ENCODE measurements around the gene DPYSL4.
"Not testable (repeated sequence)": the region's sequence is repeated elsewhere in the genome, so short reads cannot be mapped to it uniquely, and the experiment has no call there.

DPYSL4 gene

DNA sequence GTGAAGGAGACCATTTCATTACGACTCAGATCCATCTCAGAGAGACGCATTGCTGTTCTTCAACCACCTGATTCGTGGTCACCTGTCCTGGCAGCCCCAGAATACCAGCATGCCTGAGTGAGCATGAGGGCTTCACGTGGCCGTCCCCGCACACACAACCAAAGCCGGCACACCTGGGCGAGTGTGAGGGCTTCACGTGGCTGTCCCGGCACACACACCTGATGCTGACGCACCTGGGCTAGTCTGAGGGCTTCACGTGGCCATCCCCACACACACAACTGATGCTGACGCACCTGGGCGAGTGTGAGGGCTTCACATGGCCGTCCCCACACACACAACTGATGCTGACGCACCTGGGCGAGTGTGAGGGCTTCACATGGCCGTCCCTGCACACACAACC is 34.2 kb downstream of the DPYSL4 start:
- not testable (repeated sequence) for H3K4me1 ChIP-seq (ENCODE audit: insufficient read depth, low read length); H3K9ac ChIP-seq (ENCODE audit: low read depth, low read length); H3K27ac ChIP-seq (ENCODE audit: low read depth, low read length); H3K36me3 ChIP-seq (ENCODE audit: insufficient read depth, low read length); H3K4me3 ChIP-seq (ENCODE audit: low read length); H3K27me3 ChIP-seq (ENCODE audit: insufficient read depth, low read length)
- H3K9me3 ChIP-seq (ENCODE audit: insufficient read depth, low read depth, low read length) = peaks cover 17% of the 10 kb centered on the region
- WGBS = 93% methylated on average over 18 of the region's 18 CpGs

DNA sequence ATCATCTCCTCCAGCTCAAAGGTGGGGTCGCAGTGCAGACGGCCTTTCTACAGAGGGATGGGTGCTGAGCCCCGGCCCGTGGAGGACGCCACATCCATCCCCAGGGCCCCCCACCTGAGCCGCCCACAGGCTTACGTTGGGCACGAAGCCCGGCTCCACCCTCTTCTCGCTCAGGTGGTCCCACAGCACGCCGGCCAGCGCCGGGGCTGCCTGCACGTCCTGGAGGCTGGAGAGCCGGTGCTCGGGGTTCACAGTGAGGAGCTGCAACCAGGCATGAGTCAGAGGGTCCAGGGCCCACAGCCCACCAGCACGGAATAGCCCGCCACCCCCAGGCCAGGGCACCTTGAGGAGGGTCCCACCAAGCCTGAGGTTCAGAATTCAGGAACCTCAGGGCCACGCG is 36.0 kb downstream of the DPYSL4 start:
- H3K27ac ChIP-seq (ENCODE audit: low read depth, low read length) = no peak overlapping the region
- H3K4me3 ChIP-seq (ENCODE audit: low read length) = no peak overlapping the region
- H3K9me3 ChIP-seq (ENCODE audit: insufficient read depth, low read depth, low read length) = peaks cover 11% of the 10 kb centered on the region
- no peaks in the 10 kb centered on the region for H3K27me3 ChIP-seq (ENCODE audit: insufficient read depth, low read length)
- WGBS = 72% methylated on average over 21 of the region's 21 CpGs
- no peaks in the 10 kb centered on the region for H3K36me3 ChIP-seq (ENCODE audit: insufficient read depth, low read length)
- H3K4me1 ChIP-seq (ENCODE audit: insufficient read depth, low read length) = no peaks in the 10 kb centered on the region
- no peak overlapping the region for H3K9ac ChIP-seq (ENCODE audit: low read depth, low read length)

DNA sequence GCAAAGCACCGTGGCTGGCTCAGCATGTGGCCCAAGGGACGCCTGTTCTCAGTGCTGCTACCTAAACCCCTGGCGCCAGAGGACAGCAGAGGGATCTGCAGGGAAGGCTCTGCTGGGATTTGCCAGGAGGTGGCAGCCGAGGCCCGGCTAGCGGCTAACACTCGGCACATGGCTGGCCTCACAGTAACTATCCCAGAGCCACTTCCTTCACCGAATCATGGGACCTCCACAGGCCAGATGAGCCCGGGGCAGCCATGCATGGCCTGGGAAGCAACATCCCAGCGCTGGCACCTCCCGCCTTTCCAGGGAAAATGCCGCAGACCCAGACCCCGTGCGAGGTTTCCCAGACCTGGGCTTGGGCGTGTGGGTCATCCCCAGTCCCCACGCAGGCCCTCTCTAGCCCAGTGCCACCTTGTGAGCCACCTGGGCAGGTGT is 36.4 kb downstream of the DPYSL4 start:
- Histone ChIP-seq H3K9me3 (ENCODE audit: insufficient read depth, low read depth, low read length) (peaks cover 6% of the 10 kb centered on the region; the same call in 1 of the 2 replicates), H3K9ac (ENCODE audit: low read depth, low read length) (no peak overlapping the region), H3K4me3 (ENCODE audit: low read length) (no peak overlapping the region), H3K36me3 (ENCODE audit: insufficient read depth, low read length) (no peaks in the 10 kb centered on the region), H3K27ac (ENCODE audit: low read depth, low read length) (no peak overlapping the region), H3K27me3 (ENCODE audit: insufficient read depth, low read length) (no peaks in the 10 kb centered on the region), H3K4me1 (ENCODE audit: insufficient read depth, low read length) (no peaks in the 10 kb centered on the region)
- WGBS = 42% methylated on average over 16 of the region's 16 CpGs

DNA sequence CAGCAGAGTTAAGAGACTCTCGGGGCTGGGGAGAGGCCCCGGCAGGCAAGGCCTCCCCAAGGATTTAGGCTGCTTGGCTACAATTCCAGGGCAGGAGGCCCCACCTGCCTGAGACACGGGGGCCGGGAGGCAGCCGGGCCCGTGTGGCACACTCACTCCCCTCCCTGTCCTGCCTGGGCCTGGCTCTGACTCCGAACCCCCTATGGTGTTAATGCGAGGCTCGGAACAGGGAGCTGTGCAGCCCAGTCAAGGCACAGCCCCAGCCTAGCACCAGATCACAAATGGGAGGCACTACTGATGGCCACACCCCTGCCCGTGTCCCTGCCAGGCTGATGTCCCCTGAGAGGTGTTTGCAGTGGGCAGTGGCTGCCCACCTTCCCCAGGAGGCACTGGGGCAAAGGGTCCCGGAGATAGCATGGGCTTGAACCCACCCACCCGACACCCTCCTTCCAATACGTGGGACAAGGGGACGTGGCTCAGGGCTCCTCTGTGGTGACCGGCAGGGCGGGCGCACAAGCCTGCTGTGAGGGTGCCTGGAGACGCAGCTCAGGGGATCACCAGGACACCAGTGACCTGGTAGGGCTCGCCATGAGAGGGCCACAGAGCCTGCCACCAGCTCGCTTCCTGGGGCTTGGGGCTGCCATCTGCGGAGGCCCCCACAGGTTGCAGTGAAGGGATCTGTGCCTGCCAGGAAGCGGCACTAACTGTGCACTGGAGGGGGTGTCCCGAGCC is 37.0 kb downstream of the DPYSL4 start:
- H3K27ac ChIP-seq (ENCODE audit: low read depth, low read length) = no peak overlapping the region
- 93% methylated on average over 23 of the region's 23 CpGs for WGBS

DNA sequence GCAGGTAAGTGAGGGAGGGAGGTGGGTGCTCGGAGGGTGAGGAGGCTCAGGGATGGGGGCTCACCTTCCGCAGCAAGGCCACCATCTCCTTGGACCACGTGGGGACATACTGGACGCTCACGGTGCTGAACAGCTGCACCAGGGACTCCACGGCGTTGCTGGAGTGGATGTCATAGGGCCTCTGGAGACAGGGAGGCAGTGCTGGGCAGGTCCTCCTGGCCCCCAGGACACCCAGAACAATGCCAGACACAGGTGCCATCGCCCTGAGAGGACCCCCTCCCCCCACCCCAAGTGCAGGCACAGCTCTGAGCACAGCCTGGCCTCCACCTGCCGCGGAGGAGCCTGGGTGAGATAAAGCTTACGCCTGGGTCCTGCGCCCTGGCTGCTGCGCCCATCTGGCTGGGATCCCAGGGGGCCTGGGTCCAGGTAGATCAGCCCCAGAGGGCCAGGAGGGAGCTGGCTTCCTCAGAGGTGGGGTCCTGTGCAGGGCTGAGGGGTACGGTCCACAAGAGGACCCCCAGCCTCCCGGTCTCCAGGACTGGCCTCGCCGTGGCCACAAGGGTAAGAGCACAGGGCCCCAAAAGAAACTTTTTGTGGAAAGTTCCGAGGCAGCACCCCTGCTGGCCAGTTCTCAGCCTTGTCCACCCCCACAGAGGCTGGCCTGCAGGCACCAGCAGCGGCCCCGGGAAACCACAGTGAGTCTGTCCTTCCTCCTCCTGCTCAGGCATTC is 37.8 kb downstream of the DPYSL4 start:
- no peak overlapping the region for H3K4me3 ChIP-seq (ENCODE audit: low read length)
- H3K4me1 ChIP-seq (ENCODE audit: insufficient read depth, low read length) = no peaks in the 10 kb centered on the region
- H3K9me3 ChIP-seq (ENCODE audit: insufficient read depth, low read depth, low read length) = no peaks in the 10 kb centered on the region
- no peak overlapping the region for H3K9ac ChIP-seq (ENCODE audit: low read depth, low read length)
- WGBS = 92% methylated on average over 20 of the region's 20 CpGs
- H3K27me3 ChIP-seq (ENCODE audit: insufficient read depth, low read length) = no peaks in the 10 kb centered on the region
- no peak overlapping the region for H3K27ac ChIP-seq (ENCODE audit: low read depth, low read length)
- H3K36me3 ChIP-seq (ENCODE audit: insufficient read depth, low read length) = no peaks in the 10 kb centered on the region

More for the DNA sequence above, 37.0 kb downstream of the DPYSL4 start:
- 0 out of 2 replicates have a peak, but pooled peaks cover under 1% of the 10 kb centered on the region for H3K9me3 ChIP-seq (ENCODE audit: insufficient read depth, low read depth, low read length)
- H3K4me1 ChIP-seq (ENCODE audit: insufficient read depth, low read length) = no peaks in the 10 kb centered on the region
- no peak overlapping the region for H3K9ac ChIP-seq (ENCODE audit: low read depth, low read length)
- no peaks in the 10 kb centered on the region for H3K27me3 ChIP-seq (ENCODE audit: insufficient read depth, low read length)
- no peak overlapping the region for H3K4me3 ChIP-seq (ENCODE audit: low read length)
- no peaks in the 10 kb centered on the region for H3K36me3 ChIP-seq (ENCODE audit: insufficient read depth, low read length)

DNA sequence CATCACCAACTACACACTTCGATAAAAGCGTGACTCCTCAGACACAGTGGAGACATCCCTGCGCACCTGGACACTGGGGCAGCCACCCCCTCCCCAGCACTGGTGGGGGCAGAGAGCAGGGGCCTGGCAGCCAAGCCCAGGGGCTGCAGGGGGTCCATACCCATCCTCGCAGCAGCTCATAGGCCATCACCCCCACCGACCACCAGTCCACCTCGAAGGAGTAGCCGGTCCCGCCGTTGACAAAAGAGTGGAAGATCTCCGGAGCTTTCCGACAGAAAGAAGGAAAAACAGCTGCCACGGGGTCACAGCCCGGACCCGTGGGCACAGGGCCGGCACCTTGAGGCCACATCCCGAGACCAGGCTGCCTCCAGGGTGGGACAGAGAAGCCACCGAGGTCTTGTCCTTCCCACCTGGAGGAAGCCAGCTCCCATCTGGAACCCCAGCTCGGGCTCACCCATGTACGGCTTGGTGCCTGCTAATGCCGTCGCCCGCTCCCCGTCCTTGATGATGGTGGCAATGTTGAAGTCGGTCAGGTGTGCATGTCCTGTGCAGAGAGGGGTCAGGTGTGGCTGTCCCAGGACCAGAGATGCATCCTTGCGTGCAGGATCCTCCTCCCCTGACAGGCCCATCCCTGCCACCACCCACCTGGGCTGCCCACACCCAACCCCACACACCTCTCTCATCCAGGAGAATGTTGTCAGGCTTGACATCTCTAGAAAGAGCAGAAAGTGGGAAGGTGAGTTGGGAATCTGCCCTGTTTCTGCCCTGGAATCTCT is 38.5 kb downstream of the DPYSL4 start:
- Histone ChIP-seq H3K4me3 (ENCODE audit: low read length) (no peak overlapping the region), H3K9me3 (ENCODE audit: insufficient read depth, low read depth, low read length) (no peaks in the 10 kb centered on the region), H3K36me3 (ENCODE audit: insufficient read depth, low read length) (no peaks in the 10 kb centered on the region), H3K27ac (ENCODE audit: low read depth, low read length) (no peak overlapping the region), H3K9ac (ENCODE audit: low read depth, low read length) (no peak overlapping the region), H3K27me3 (ENCODE audit: insufficient read depth, low read length) (no peaks in the 10 kb centered on the region), H3K4me1 (ENCODE audit: insufficient read depth, low read length) (no peaks in the 10 kb centered on the region)
- 94% methylated on average over 25 of the region's 25 CpGs for WGBS

DNA sequence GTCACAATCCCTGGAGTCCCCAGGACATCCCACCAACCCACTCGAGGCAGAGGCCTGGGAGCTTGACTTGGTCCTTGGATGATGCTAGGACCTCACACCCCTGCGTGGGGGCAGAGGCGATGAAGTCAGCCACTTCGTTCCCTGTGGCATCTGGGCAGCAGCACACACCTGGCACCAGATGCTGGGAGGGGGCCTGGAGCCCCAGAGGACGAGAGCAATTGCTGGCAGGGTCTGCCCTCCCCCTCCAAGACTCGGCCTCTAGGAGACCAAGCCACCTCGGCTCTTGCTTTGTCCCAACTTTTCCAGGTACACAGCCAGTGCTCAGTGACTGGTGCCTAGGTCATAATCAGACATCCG is 39.1 kb downstream of the DPYSL4 start:
- no peak overlapping the region for H3K27ac ChIP-seq (ENCODE audit: low read depth, low read length)
- no peak overlapping the region for H3K9ac ChIP-seq (ENCODE audit: low read depth, low read length)
- no peaks in the 10 kb centered on the region for H3K27me3 ChIP-seq (ENCODE audit: insufficient read depth, low read length)
- WGBS = 83% methylated on average over 8 of the region's 8 CpGs
- H3K9me3 ChIP-seq (ENCODE audit: insufficient read depth, low read depth, low read length) = no peaks in the 10 kb centered on the region
- H3K4me3 ChIP-seq (ENCODE audit: low read length) = no peak overlapping the region
- no peaks in the 10 kb centered on the region for H3K36me3 ChIP-seq (ENCODE audit: insufficient read depth, low read length)
- H3K4me1 ChIP-seq (ENCODE audit: insufficient read depth, low read length) = no peaks in the 10 kb centered on the region

DNA sequence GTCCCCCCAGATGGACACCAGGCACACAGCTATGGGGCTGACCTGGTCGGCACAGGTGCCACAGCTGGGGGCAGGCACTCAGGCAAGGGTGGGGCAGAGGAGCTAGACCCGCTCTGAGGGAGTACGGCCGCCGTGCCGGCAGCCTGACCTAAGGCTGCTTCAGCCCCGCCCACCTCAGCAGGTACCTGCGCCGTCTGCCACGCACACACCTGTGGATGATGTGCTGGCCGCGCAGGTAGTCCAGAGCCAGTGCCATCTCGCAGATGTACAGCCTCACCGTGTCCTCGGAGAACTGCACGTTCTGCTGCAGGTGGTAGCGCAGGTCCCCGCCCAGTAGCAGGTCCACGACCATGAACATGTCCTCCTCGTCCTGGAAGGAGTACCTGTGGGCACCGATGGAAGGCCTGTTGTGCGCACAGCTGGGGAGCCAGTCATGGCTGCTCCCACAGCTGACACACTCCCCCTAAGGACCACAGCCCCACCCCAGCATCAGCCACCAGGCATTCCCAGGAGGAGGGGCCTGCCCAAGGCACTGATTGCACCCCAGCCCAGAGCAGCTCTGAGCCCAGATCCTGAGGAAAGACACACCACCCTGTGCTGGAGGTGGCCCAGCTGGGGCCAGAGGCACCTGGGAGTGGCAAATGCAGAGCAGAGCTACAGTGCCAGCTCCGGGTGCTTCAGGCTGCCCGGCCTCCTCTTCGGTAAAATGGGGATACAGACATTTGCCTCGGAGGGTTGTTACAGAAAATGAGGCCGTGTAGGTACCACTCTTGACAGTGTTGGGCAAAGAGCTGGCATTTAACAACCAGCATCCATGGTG is 40.0 kb downstream of the DPYSL4 start:
- no peak overlapping the region for H3K27ac ChIP-seq (ENCODE audit: low read depth, low read length)
- WGBS = 92% methylated on average over 27 of the region's 27 CpGs
- no peak overlapping the region for H3K9ac ChIP-seq (ENCODE audit: low read depth, low read length)
- H3K27me3 ChIP-seq (ENCODE audit: insufficient read depth, low read length) = no peaks in the 10 kb centered on the region
- no peaks in the 10 kb centered on the region for H3K4me1 ChIP-seq (ENCODE audit: insufficient read depth, low read length)
- no peaks in the 10 kb centered on the region for H3K36me3 ChIP-seq (ENCODE audit: insufficient read depth, low read length)
- no peak overlapping the region for H3K4me3 ChIP-seq (ENCODE audit: low read length)
- H3K9me3 ChIP-seq (ENCODE audit: insufficient read depth, low read depth, low read length) = no peaks in the 10 kb centered on the region

DNA sequence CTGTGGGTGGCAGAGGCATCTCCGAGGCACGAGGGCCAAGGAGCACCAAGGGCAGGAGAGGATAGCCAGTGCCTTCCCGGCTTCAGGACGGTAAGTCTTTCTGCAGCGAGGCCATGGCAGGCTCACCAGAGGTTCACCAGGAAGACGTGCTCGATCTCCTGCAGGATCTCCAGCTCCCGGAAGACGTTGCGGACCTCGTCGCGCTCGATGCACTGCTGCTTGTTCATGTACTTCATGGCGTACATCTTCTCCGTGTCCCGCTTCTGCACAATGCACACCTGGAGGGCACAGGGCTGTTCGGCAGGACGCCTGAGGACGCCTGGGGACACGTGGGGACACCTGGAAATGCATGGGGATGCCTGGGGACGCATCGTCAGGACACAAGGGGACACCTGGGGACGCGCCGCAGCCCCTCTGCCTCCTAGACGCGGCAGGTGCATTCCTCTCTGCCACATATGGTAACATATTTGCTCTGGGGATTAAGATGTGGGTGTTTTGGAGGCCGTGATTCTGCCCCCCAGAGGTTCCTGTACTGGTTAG is 41.2 kb downstream of the DPYSL4 start:
- H3K9me3 ChIP-seq (ENCODE audit: insufficient read depth, low read depth, low read length) = no peaks in the 10 kb centered on the region
- H3K27me3 ChIP-seq (ENCODE audit: insufficient read depth, low read length) = no peaks in the 10 kb centered on the region
- H3K36me3 ChIP-seq (ENCODE audit: insufficient read depth, low read length) = no peaks in the 10 kb centered on the region
- no peaks in the 10 kb centered on the region for H3K4me1 ChIP-seq (ENCODE audit: insufficient read depth, low read length)
- H3K27ac ChIP-seq (ENCODE audit: low read depth, low read length) = no peak overlapping the region
- WGBS = 96% methylated on average over 29 of the region's 29 CpGs
- H3K9ac ChIP-seq (ENCODE audit: low read depth, low read length) = no peak overlapping the region
- H3K4me3 ChIP-seq (ENCODE audit: low read length) = no peak overlapping the region

DNA sequence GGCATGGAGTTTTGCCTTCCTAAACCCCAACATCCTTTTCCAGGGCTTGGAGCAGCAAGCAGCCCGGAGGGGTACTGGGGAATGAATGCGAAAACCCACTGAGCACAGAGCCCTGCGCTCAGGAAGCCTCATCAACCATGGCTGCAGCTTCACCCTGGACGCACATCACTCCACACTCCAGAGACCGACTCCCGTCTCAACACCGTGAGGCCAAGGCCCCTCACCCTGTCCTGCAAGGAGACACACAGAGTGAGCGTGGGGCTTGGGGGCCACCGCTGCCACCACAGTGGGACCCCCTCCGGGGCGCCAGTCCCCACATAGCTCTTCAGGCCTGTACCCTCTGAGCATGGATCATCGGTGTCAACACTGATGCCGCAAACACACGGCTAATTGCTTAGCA is 41.9 kb downstream of the DPYSL4 start:
- Histone ChIP-seq H3K27me3 (ENCODE audit: insufficient read depth, low read length) (no peaks in the 10 kb centered on the region), H3K9me3 (ENCODE audit: insufficient read depth, low read depth, low read length) (no peaks in the 10 kb centered on the region), H3K27ac (ENCODE audit: low read depth, low read length) (no peak overlapping the region), H3K36me3 (ENCODE audit: insufficient read depth, low read length) (no peaks in the 10 kb centered on the region), H3K4me1 (ENCODE audit: insufficient read depth, low read length) (no peaks in the 10 kb centered on the region), H3K4me3 (ENCODE audit: low read length) (no peak overlapping the region), H3K9ac (ENCODE audit: low read depth, low read length) (no peak overlapping the region)
- WGBS = 96% methylated on average over 14 of the region's 14 CpGs

All from HUES64 (cell line).